ENCODE measurements around the gene DOLPP1. TPM values are rescaled to one million over a fixed set of nuclear protein-coding genes. Genes with fewer than 3 reads are reported as not detected.

The DOLPP1 gene
- total and polyA plus RNA-seq, 2 of the 13 experiments (the other 11 are each of a cell fraction or from before 2014, with no cell fraction given) = 21.0 to 34.1 TPM

GRCh38 chr9:129124506-129125069 lies 43.7 kb downstream of the DOLPP1 start:
- Histone ChIP-seq H4K20me1 (ENCODE audit: insufficient read depth, low read length) (no peaks in the 10 kb centered on the region), H2AFZ (ENCODE audit: low read length) (no peak overlapping the region), H3K27me3 (ENCODE audit: control insufficient read depth in 1 of 2, insufficient read depth in 2 of 2, low read length in 2 of 2) (no peaks in the 10 kb centered on the region), H3K4me2 (ENCODE audit: low read depth, low read length) (no peak overlapping the region), H3K4me3 (replicated peaks in 1 of 3; ENCODE audit: insufficient read depth in 1 of 3, low read depth in 2 of 3, low read length in 3 of 3) (no peak overlapping the region), H3K9me3 (ENCODE audit: low read length) (no peaks in the 10 kb centered on the region), H3K36me3 (replicated peaks in 1 of 2; ENCODE audit: control insufficient read depth in 1 of 2, insufficient read depth in 2 of 2, low read length in 2 of 2) (peaks cover 23 to 69% of the 10 kb centered on the region in 2 experiments), H3K79me2 (ENCODE audit: insufficient read depth, low read length) (peaks cover 11% of the 10 kb centered on the region), H3K27ac (ENCODE audit: extremely low read length, insufficient read depth, low read length) (no peak overlapping the region), H3K9ac (ENCODE audit: insufficient read depth, low read depth, low read length) (no peak overlapping the region), H3K4me1 (ENCODE audit: insufficient read depth, low read length) (peaks cover 19% of the 10 kb centered on the region)
- POLR2A ChIA-PET = interaction anchor here (1.6 to 1.8 kb wide), 2 partner anchors 13 to 16 kb away, joined by 3 to 6 read pairs; no protein-coding TSS in a partner anchor
- in situ Hi-C loops (cut with HindIII; ENCODE audit: extremely low pct_ligation_motif_present, low pct_unique_long_range_greater_than_20kb) = no loop called here
- CTCF ChIA-PET (ENCODE audit: low intra/inter-chr PET ratio, low total read pairs) = no interaction called here
- peak; percentile 42 for FAIRE-seq
- intact Hi-C loops (cut with micrococcal nuclease; ENCODE audit: unreplicated experiment) = no loop called here
- peak; percentile 43; the same call in 1 of the 3 replicates for ATAC-seq
- TF ChIP-seq YEATS4 (CRISPR knock-in tag; IDR thresholded peaks at IDR 0.05; ENCODE audit: borderline replicate concordance) (no peak), ELF3 (CRISPR knock-in tag; IDR thresholded peaks at IDR 0.05) (no peak), ZNF362 (CRISPR knock-in tag; IDR thresholded peaks at IDR 0.05; ENCODE audit: borderline replicate concordance) (peak; percentile 35; the same call in 1 of the 2 replicates), ZNF607 (CRISPR knock-in tag; IDR thresholded peaks at IDR 0.05; ENCODE audit: borderline replicate concordance) (no peak), ARID4A (CRISPR knock-in tag; IDR thresholded peaks at IDR 0.05; ENCODE audit: borderline replicate concordance) (peak; percentile 29; the same call in 1 of the 2 replicates), DMAP1 (CRISPR knock-in tag; IDR thresholded peaks at IDR 0.05) (no peak), ZNF354B (CRISPR knock-in tag; IDR thresholded peaks at IDR 0.05) (no peak), LCORL (IDR thresholded peaks at IDR 0.05) (no peak), LCORL (CRISPR knock-in tag; IDR thresholded peaks at IDR 0.05) (0 out of 2 replicates have a peak, but pooled peaks have one; percentile 25)
- BruUV-seq (replicated peaks) = no TSS peak
- DNase-seq (ENCODE audit: low spot score) = no peak
- 16% methylated on average over 2 of the region's 3 CpGs for WGBS (ENCODE audit: low lambda C conversion rate)

Measured in HepG2 (cell line).